ENCODE results near the gene MKLN1. TPM values are rescaled to one million over a fixed set of nuclear protein-coding genes. Genes with fewer than 3 reads are reported as not detected.

MKLN1 gene
- total and polyA plus RNA-seq, 2 of the 4 experiments (the other 2 are of a cell fraction): 17.5 to 52.0 TPM

DNA sequence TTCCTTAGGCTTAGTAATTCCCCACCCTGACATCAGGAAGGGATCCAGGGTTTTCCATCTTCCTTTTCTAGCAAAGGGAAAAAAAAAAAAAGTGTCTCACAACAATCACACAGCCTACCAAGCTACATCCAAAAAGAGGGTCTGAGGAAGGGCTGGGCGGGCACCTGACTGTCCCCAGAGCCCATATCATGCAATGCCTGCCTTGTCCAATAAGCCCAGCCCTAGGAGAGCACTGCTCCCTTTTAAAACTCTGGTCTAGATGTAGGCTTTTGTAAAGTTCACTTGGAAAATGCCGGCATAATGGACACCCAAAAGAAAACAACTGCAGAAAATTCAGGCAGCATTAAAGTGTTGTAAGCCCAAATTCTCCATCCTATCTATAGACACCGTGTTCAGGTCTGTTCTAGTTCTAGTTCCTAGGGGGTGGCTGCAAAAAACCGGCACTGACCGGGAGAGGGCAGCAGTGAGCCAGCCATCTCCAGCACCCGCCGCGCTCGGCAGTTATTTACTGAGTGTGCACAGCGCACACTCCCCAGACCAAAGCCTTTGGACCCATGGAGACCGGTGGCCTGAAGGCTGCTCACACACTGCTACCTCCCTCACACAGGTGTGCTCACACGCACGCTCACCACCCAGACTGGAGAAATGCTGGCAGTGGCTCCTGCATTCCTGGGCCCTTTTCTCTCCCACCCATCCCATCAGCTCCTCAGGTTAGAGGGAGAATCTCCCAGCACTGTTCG, 180.1 kb downstream of the MKLN1 start:
- Histone ChIP-seq H4K20me1 (ENCODE audit: insufficient read depth, low read length) (peaks cover 1% of the 10 kb centered on the region; the same call in 1 of the 2 replicates), H4K91ac (ENCODE audit: insufficient read depth, low read depth, low read length) (no peak overlapping the region), H4K8ac (ENCODE audit: low read depth in 2 of 2, low read length in 2 of 2) (peak overlapping the region in 1 of 2 experiments; percentile 64; a peak in 1 of 4 replicates), H3K27me3 (ENCODE audit: control insufficient read depth, insufficient read depth, low read length) (no peaks in the 10 kb centered on the region; the same call in 1 of the 2 replicates), H3K9me3 (ENCODE audit: control insufficient read depth, insufficient read depth, low read length) (no peaks in the 10 kb centered on the region), H3K4me3 (ENCODE audit: insufficient read depth, low read depth, low read length) (no peak overlapping the region), H2AK9ac (replicated peaks; ENCODE audit: low read depth, low read length, poor library complexity) (no peak overlapping the region), H3K79me1 (ENCODE audit: low read depth in 1 of 2, low read length in 2 of 2) (peaks cover 0 to 1% of the 10 kb centered on the region in 2 experiments; a peak in 1 of 4 replicates), H3K9me1 (ENCODE audit: insufficient read depth, low read length) (peaks cover 11% of the 10 kb centered on the region), H3K36me3 (ENCODE audit: control insufficient read depth, insufficient read depth, low read length) (no peaks in the 10 kb centered on the region), H3K23ac (ENCODE audit: low read depth, low read length) (no peak overlapping the region), H2BK15ac (ENCODE audit: low read depth, low read length) (no peak overlapping the region), H3K9ac (ENCODE audit: low read depth, low read length) (no peak overlapping the region), H2AK5ac (ENCODE audit: low read depth, low read length) (no peak overlapping the region), H3K4ac (ENCODE audit: low read depth, low read length) (peak overlapping the region; percentile 2; the same call in 1 of the 2 replicates), H2BK120ac (ENCODE audit: low read depth, low read length) (no peak overlapping the region), H3K56ac (ENCODE audit: extremely low read depth, insufficient read depth, low read length) (no peak overlapping the region), H3K4me1 (ENCODE audit: control insufficient read depth, insufficient read depth, low read length) (peaks cover 7% of the 10 kb centered on the region), H2BK20ac (ENCODE audit: low read depth, low read length) (no peak overlapping the region), H4K5ac (ENCODE audit: low read depth, low read length) (no peak overlapping the region), H3K27ac (ENCODE audit: insufficient read depth, low read length) (no peak overlapping the region), H3K14ac (replicated peaks; ENCODE audit: low read depth, low read length) (no peak overlapping the region), H3K4me2 (ENCODE audit: low read depth, low read length) (peak overlapping the region; percentile 69), H2AFZ (replicated peaks; ENCODE audit: low read length, poor library complexity) (peak overlapping the region; percentile 21), H3K18ac (ENCODE audit: low read depth, low read length) (no peak overlapping the region), H2BK5ac (ENCODE audit: low read depth, low read length, poor library complexity, severe bottlenecking) (no peak overlapping the region)
- CTCF ChIA-PET: no interaction called here
- WGBS, 2 experiments (ENCODE audit: extremely low coverage in 2 of 2, insufficient read length in 1 of 2): 12% methylated on average over 5 of the region's 14 CpGs; no CpG with 5 or more reads in 1 of the 2 experiments
- dilution Hi-C loops (cut with HindIII; ENCODE audit: low sequenced_read_pairs, unreplicated experiment): no loop called here
- peak; percentile 92 for TF ChIP-seq SMC3 (IDR thresholded peaks at IDR 0.05; ENCODE audit: low read depth, low read length)
- TF ChIP-seq POLR2A (IDR thresholded peaks at IDR 0.05; ENCODE audit: low read depth, low read length): no peak
- TF ChIP-seq RAD21 (IDR thresholded peaks at IDR 0.05; ENCODE audit: low read length): peak; percentile 89
- no peak for TF ChIP-seq BHLHE40 (IDR thresholded peaks at IDR 0.05; ENCODE audit: low read depth, low read length)
- TF ChIP-seq, protein P1, sequence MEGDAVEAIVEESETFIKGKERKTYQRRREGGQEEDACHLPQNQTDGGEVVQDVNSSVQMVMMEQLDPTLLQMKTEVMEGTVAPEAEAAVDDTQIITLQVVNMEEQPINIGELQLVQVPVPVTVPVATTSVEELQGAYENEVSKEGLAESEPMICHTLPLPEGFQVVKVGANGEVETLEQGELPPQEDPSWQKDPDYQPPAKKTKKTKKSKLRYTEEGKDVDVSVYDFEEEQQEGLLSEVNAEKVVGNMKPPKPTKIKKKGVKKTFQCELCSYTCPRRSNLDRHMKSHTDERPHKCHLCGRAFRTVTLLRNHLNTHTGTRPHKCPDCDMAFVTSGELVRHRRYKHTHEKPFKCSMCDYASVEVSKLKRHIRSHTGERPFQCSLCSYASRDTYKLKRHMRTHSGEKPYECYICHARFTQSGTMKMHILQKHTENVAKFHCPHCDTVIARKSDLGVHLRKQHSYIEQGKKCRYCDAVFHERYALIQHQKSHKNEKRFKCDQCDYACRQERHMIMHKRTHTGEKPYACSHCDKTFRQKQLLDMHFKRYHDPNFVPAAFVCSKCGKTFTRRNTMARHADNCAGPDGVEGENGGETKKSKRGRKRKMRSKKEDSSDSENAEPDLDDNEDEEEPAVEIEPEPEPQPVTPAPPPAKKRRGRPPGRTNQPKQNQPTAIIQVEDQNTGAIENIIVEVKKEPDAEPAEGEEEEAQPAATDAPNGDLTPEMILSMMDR (conservative IDR thresholded peaks at IDR 0.05; ENCODE audit: low read depth, low read length): peak; percentile 93
- no peak for TF ChIP-seq FOS (IDR thresholded peaks at IDR 0.05; ENCODE audit: low read depth, low read length)
- no peak for TF ChIP-seq MXI1 (IDR thresholded peaks at IDR 0.05; ENCODE audit: borderline replicate concordance, low read depth, low read length)
- peak; percentile 27; the same call in 1 of the 2 replicates for TF ChIP-seq MAZ (IDR thresholded peaks at IDR 0.05; ENCODE audit: borderline replicate concordance, low read depth, low read length)
- intact Hi-C loops (cut with micrococcal nuclease): loop anchor here (1.0 to 2.0 kb wide), 2 partner anchors 147 to 401 kb away; no protein-coding TSS in a partner anchor
- DNase-seq (peak; percentile 60), ATAC-seq (ENCODE audit: low read depth) (peak; percentile 94)
- no TSS peak for BruUV-seq (replicated peaks)
- in situ Hi-C loops (cut with MboI; ENCODE audit: low sequenced_read_pairs): no loop called here
- POLR2A ChIA-PET (ENCODE audit: unreplicated experiment): no interaction called here
